Sigmoid colon (tissue), 7 donors: Measurements from ENCODE around the gene TANGO2. TPM values are rescaled to one million over a fixed set of nuclear protein-coding genes. Genes with fewer than 3 reads are reported as not detected.

Source experiments
- DNase-seq: peaks from one replicate; pipeline ENCODE4 v3.0.0-alpha.2; 2019
- H3K27ac ChIP-seq, 4 donors: fragments of 200-600 bp; sonication (generic); one replicate each; pipeline ENCODE4 v1.5.1; 2016 to 2019; ENCODE audit warnings: mild to moderate bottlenecking in 1 of 4
- H3K27me3 ChIP-seq, 3 donors: fragments of 200-600 bp; sonication (generic); one replicate each; pipeline ENCODE4 v1.5.1; 2019; ENCODE audit warnings: mild to moderate bottlenecking in 1 of 3
- H3K36me3 ChIP-seq, 4 donors: fragments of 200-600 bp; sonication (generic); one replicate each; pipeline ENCODE4 v1.5.1; 2016 to 2019
- H3K4me1 ChIP-seq, 4 donors: fragments of 200-600 bp; sonication (generic); one replicate each; pipeline ENCODE4 v1.5.1; 2017 to 2019
- H3K4me3 ChIP-seq, 4 donors: fragments of 200-600 bp; sonication (generic); one replicate each; pipeline ENCODE4 v1.5.1; 2017 to 2019; ENCODE audit warnings: mild to moderate bottlenecking in 2 of 4, moderate library complexity in 1 of 4
- H3K9me3 ChIP-seq, 4 donors: fragments of 200-600 bp in 3 of 4; sonication (generic) in 3 of 4; one replicate each; pipeline versions ENCODE4 v1.5.1 to v1.6.1; 2013 to 2019
- EP300 ChIP-seq, 4 donors: sonication (generic); formaldehyde crosslinking; IDR thresholded peaks; one replicate each; pipeline ENCODE4 v1.6.1; 2017; ENCODE audit warnings: antibody characterized with exemption in 4 of 4
- POLR2A ChIP-seq, 2 donors: fragments of 450-650 bp; IDR thresholded peaks; one replicate each; pipeline ENCODE4 v1.6.1; 2016; ENCODE audit warnings: antibody characterized with exemption in 2 of 2, mild to moderate bottlenecking in 2 of 2, moderate library complexity in 2 of 2
- POLR2AphosphoS5 ChIP-seq, 4 donors: sonication (generic); formaldehyde crosslinking; IDR thresholded peaks; one replicate each; pipeline ENCODE4 v1.6.1; 2017; ENCODE audit warnings: antibody characterized with exemption in 4 of 4
- WGBS, 2 donors: extraction: QIAGEN DNeasy Blood & Tissue Kit; methylation state at CpG; one replicate each; pipeline ENCODE4 v1.1.7; 2013; 5-methylcytosine and 5-hydroxymethylcytosine counted together
- intact Hi-C: fragments of 100-400 bp; cut with DNase I; formaldehyde crosslinking; loops from one replicate; pipeline ENCODE4 v1.15.1; 2023
- polyA plus RNA-seq, 3 donors: library from polyadenylated mRNA; stranded (reverse); fragments of 200-250 nt; gene quantifications; one replicate each; pipeline ENCODE4 v1.2.3, GENCODE V29; 2013
- total RNA-seq, 4 donors: library from RNA; depleted of rRNA; stranded (reverse); fragments of >200 nt; gene quantifications; one replicate each; pipeline ENCODE4 v1.1.0, GENCODE V29; 2016
- TF ChIP-seq, protein P1 (sequence below), 4 experiments: fragments of 450-650 bp in 3 of 4; fragments of 200-600 bp in 1 of 4; IDR thresholded peaks; one replicate each; pipeline ENCODE4 v1.5.1; 2016 to 2019; ENCODE audit warnings: antibody characterized with exemption in 4 of 4, mild to moderate bottlenecking in 3 of 4, moderate library complexity in 2 of 4
- donor health status: healthy with polysubstance abuse.
- donor health status: Bipolar disorder and iron deficiency.
- donor health status: healthy.

TANGO2 gene
- total and polyA plus RNA-seq, 7 donors = 24.2 to 46.2 (median 31.6) TPM

DNA sequence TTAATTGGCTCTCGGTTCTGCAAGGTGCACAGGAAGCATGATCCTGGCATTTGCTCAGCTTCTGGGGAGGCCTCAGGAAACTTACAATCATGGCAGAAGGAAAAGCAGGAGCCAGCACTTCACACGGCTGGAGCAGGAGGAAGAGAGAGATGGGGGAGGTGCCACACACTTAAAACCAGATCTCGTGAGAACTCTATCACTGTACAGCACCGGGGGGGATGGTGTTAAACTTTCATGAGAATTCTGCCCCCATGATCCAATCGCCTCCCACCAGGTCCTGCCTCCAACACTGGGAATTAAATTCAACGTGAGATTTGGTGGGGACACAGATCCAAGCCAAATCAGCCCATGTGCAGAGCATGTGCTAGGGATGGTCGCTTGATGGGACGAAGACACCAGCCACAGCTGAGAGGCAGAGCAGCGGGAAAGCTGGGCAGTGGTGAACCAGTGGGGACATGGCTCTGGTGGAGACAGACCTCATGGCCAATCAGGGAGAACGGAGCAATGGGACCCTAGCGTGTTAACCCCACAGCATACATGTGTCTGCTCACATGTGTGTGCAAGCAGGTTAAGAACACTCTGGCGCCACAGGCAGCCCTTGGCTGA lies 6.2 kb downstream of the TANGO2 start:
- Histone ChIP-seq H3K27ac (no peak overlapping the region), H3K4me1 (peaks cover 0 to 12% (median 8%) of the 10 kb centered on the region in 4 donors), H3K9me3 (no peaks in the 10 kb centered on the region), H3K27me3 (no peaks in the 10 kb centered on the region), H3K36me3 (peaks cover 0 to 9% (median 0%) of the 10 kb centered on the region in 4 donors), H3K4me3 (no peak overlapping the region)
- no peak for TF ChIP-seq EP300 (IDR thresholded peaks at IDR 0.05)
- TF ChIP-seq, protein P1, sequence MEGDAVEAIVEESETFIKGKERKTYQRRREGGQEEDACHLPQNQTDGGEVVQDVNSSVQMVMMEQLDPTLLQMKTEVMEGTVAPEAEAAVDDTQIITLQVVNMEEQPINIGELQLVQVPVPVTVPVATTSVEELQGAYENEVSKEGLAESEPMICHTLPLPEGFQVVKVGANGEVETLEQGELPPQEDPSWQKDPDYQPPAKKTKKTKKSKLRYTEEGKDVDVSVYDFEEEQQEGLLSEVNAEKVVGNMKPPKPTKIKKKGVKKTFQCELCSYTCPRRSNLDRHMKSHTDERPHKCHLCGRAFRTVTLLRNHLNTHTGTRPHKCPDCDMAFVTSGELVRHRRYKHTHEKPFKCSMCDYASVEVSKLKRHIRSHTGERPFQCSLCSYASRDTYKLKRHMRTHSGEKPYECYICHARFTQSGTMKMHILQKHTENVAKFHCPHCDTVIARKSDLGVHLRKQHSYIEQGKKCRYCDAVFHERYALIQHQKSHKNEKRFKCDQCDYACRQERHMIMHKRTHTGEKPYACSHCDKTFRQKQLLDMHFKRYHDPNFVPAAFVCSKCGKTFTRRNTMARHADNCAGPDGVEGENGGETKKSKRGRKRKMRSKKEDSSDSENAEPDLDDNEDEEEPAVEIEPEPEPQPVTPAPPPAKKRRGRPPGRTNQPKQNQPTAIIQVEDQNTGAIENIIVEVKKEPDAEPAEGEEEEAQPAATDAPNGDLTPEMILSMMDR (IDR thresholded peaks at IDR 0.05) = no peak
- TF ChIP-seq POLR2AphosphoS5 (IDR thresholded peaks at IDR 0.05) = no peak
- TF ChIP-seq POLR2A (IDR thresholded peaks at IDR 0.05) = no peak
- 86 to 87% methylated on average over 12 of the region's 12 CpGs for WGBS, 2 donors
- no peak for DNase-seq
- intact Hi-C loops = no loop called here

DNA sequence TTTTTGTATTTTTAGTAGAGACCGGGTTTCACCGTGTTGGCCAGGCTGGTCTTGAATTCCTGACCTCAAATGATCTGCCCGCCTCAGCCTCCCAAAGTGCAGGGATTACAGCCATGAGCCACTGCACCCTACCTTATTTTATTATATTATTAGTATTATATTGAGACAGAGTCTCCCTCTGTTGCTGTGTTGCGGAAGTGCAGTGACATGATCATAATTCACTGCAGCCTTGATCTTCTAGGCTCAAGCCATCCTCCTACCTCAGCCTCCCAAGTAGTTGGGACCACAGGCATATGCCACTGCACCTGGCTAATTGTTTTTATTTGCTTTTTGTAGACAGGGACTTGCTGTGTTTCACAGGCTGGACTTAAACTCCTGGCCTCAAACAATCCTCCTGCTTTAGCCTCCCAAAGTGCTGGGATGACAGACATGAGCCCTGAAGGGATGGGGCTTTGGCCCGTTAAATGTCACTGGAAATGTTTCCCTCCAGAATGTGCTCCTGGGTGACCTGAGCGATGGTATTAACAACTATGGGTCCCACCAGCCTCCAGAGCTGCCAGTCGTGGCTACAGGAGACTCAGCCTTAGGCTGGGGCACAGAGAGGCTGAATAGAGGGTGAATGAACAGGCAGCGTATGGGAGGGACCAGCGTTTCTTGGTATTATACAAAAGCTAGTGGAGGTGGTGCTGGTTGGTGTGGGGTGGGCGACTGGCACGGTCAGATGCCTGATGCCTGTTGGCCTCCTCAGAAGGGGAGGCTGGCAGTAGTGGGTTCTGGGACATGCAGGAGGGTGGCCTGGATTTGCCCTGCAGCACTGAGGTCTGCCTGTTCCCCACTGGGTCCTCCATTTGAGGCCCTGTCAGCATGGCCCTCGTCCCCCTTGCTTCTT lies 7.3 kb downstream of the TANGO2 start:
- H3K4me3 ChIP-seq = no peak overlapping the region
- 83 to 94% methylated on average over 12 of the region's 12 CpGs for WGBS, 2 donors
- H3K4me1 ChIP-seq = peaks cover 0 to 7% (median 6%) of the 10 kb centered on the region in 4 donors
- intact Hi-C loops = no loop called here
- no peaks in the 10 kb centered on the region for H3K27me3 ChIP-seq
- H3K9me3 ChIP-seq = no peaks in the 10 kb centered on the region
- TF ChIP-seq EP300 (IDR thresholded peaks at IDR 0.05) (no peak), POLR2A (IDR thresholded peaks at IDR 0.05) (no peak), POLR2AphosphoS5 (IDR thresholded peaks at IDR 0.05) (no peak)
- TF ChIP-seq, protein P1 (IDR thresholded peaks at IDR 0.05) = no peak
- H3K36me3 ChIP-seq = peaks cover 0 to 13% (median 0%) of the 10 kb centered on the region in 4 donors
- no peak for DNase-seq
- H3K27ac ChIP-seq = no peak overlapping the region

DNA sequence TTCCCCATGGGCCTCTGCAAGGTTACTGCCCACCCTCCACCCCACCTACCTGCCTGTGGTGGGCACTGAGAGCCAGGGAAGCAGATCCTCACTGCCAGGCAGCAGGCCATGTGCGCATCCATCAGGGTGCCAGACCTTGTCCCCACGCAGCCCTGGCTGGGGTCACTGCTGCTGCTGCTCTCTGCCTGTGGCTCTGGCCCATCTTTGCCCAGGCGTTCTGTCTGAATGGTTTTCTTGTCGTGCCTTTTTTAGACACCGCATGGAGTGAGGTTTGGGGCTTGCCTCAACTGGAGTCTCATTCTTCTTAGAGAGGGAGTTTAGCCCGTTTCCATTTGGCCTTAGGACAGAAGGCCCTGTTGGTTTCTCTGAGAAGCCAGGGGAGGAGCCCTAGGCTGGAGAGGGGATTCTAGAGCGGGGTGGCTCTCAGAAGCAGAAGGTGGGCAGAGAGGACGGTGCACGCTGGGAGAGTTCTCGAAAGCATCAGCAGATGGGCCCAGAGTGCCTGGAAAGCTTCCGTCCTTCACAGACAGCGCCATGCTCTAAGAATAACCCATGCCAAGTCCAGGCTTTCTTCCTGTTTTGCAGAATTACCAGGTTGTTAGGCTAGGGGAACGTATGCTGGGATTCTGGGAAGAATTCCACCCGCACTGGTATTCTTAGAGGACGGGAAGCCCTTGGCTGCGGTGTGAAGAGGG lies 8.1 kb downstream of the TANGO2 start:
- 89 to 90% methylated on average over 16 of the region's 16 CpGs for WGBS, 2 donors
- Histone ChIP-seq H3K4me1 (peaks cover 0 to 14% (median 11%) of the 10 kb centered on the region in 4 donors), H3K4me3 (no peak overlapping the region), H3K9me3 (no peaks in the 10 kb centered on the region), H3K36me3 (peaks cover 0 to 13% (median 0%) of the 10 kb centered on the region in 4 donors), H3K27me3 (no peaks in the 10 kb centered on the region), H3K27ac (no peak overlapping the region)
- no peak for DNase-seq
- TF ChIP-seq, protein P1 (IDR thresholded peaks at IDR 0.05) = no peak
- TF ChIP-seq POLR2AphosphoS5 (IDR thresholded peaks at IDR 0.05) = no peak
- no peak for TF ChIP-seq POLR2A (IDR thresholded peaks at IDR 0.05)
- TF ChIP-seq EP300 (IDR thresholded peaks at IDR 0.05) = no peak
- intact Hi-C loops = no loop called here

DNA sequence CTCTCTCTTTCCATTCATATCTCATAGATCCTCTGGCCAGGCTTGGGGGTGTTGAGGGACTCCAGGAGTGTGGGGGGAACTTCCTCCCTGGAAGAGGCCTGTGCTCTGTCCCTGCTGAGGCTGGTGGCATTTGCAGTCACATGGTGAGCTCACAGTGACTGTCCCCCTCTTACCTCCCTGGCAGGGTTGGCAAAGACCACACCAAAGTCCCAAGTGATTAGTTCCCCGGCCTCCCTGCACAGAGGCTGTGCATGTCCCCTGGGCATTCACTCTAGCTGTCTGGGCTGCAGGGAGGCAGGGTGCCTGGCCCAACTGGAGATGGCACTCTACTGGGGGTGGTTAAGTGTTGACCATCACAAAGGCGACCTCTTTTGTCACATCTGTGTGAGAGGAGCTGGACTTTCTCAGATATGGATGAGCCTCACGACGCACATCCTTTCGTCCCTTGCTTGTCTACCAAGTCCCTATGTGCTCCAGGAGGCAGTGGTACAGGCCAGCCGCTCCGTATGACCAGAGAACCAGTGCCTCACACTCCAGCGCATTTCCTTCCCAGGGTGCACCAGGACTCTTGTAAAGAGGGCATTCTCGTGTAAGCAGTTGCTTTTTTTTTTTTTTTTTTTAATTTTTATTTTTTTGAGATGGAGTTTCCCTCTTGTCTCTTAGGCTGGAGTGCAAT lies 8.8 kb downstream of the TANGO2 start:
- no peaks in the 10 kb centered on the region for H3K27me3 ChIP-seq
- H3K36me3 ChIP-seq = peaks cover 0 to 13% (median 0%) of the 10 kb centered on the region in 4 donors
- DNase-seq = no peak
- peaks cover 0 to 15% (median 11%) of the 10 kb centered on the region in 4 donors for H3K4me1 ChIP-seq
- TF ChIP-seq EP300 (IDR thresholded peaks at IDR 0.05) = no peak
- TF ChIP-seq POLR2AphosphoS5 (IDR thresholded peaks at IDR 0.05) = no peak
- TF ChIP-seq, protein P1 (IDR thresholded peaks at IDR 0.05) = no peak
- TF ChIP-seq POLR2A (IDR thresholded peaks at IDR 0.05) = no peak
- no peak overlapping the region for H3K4me3 ChIP-seq
- no peaks in the 10 kb centered on the region for H3K9me3 ChIP-seq
- intact Hi-C loops = no loop called here
- WGBS, 2 donors = 88 to 93% methylated on average over 9 of the region's 9 CpGs
- H3K27ac ChIP-seq = no peak overlapping the region
